Measurements from ENCODE around the gene INO80B. TPM values are rescaled to one million over a fixed set of nuclear protein-coding genes. Genes with fewer than 3 reads are reported as not detected.
"Not testable (repeated sequence)": the region's sequence is repeated elsewhere in the genome, so short reads cannot be mapped to it uniquely, and the experiment has no call there.

The INO80B gene
- total RNA-seq, 1 experiment from 2014 or later, result 42.1 TPM

DNA sequence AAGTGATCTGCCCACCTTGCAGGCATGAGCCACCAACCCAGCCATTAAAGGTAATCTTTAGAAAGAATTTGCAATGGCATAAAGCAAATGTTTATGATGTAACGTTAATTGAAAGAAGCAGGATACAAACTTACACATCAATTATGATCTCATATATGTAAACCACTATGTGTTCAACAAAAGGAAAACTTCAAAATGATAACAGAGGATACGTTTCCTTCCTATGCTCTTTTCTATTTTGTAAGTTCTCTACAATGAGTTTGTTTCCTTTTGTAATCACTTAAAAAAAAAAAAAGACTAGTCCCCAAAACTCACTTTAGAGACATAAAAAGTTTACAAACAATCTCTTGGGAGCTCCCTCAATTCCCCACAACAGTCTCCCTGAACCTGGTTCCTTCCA lies 34.9 kb upstream of the INO80B start:
- no peak for TF ChIP-seq CTCF (IDR thresholded peaks at IDR 0.05; ENCODE audit: unreplicated experiment)
- no peak for DNase-seq
- Mint-ChIP-seq H3K9me3 (ENCODE audit: low read depth, unreplicated experiment) (no peaks in the 10 kb centered on the region), H3K4me1 (ENCODE audit: low read depth, unreplicated experiment) (peaks cover 34% of the 10 kb centered on the region), H3K27ac (ENCODE audit: unreplicated experiment) (peak overlapping the region; percentile 49), H3K36me3 (ENCODE audit: insufficient read depth, unreplicated experiment) (peaks cover 46% of the 10 kb centered on the region), H3K27me3 (ENCODE audit: unreplicated experiment) (peaks cover 2% of the 10 kb centered on the region), H3K4me3 (ENCODE audit: low read depth, unreplicated experiment) (peak overlapping the region; percentile 99)
- CTCF ChIA-PET, result no interaction called here
- no TSS peak for BruUV-seq (replicated peaks)
- intact Hi-C loops (cut with micrococcal nuclease; ENCODE audit: unreplicated experiment), result no loop called here

DNA sequence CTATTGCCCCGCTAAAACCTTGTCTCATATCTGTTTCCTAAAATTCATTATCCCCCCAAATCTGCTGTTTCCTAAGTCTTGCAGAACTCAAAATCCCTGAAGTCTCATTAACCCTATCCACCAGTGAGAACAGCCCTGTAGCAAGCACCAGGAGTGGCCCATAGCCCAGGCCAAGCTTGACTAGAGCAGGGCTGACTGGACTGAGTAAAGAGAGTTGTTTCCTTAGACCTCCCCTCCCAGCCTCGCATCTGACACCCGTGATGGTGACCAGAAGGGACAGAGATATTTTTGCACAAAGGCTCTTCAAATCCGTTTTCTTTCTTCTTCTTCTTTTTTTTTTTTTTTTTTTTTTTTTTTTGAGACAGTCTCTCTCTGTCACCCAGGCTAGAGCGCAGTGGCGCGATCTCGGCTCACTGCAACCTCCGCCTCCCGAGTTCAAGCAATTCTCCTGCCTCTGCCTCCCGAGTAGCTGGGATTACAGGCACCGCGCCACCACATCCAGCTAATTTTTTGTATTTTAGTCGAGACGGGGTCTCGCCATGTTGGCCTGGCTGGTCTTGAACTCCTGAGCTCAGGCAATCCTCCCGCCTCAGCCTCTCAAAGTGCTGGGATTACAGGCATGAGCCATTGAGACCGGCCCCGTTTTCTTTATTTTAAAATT lies 34.3 kb upstream of the INO80B start:
- DNase-seq; intact Hi-C loops (cut with micrococcal nuclease; ENCODE audit: unreplicated experiment); H3K9me3 Mint-ChIP-seq (ENCODE audit: low read depth, unreplicated experiment); BruUV-seq (replicated peaks); H3K27me3 Mint-ChIP-seq (ENCODE audit: unreplicated experiment): not testable (repeated sequence)
- CTCF ChIA-PET, result interaction anchor here (1.2 to 1.4 kb wide), 3 partner anchors 20 to 29 kb away, joined by 3 to 8 read pairs (median 4); no protein-coding TSS in a partner anchor
- peak overlapping the region; percentile 96 for H3K27ac Mint-ChIP-seq (ENCODE audit: unreplicated experiment)
- peaks cover 51% of the 10 kb centered on the region for H3K36me3 Mint-ChIP-seq (ENCODE audit: insufficient read depth, unreplicated experiment)
- H3K4me1 Mint-ChIP-seq (ENCODE audit: low read depth, unreplicated experiment), result peaks cover 35% of the 10 kb centered on the region
- peak overlapping the region; percentile 99 for H3K4me3 Mint-ChIP-seq (ENCODE audit: low read depth, unreplicated experiment)

DNA sequence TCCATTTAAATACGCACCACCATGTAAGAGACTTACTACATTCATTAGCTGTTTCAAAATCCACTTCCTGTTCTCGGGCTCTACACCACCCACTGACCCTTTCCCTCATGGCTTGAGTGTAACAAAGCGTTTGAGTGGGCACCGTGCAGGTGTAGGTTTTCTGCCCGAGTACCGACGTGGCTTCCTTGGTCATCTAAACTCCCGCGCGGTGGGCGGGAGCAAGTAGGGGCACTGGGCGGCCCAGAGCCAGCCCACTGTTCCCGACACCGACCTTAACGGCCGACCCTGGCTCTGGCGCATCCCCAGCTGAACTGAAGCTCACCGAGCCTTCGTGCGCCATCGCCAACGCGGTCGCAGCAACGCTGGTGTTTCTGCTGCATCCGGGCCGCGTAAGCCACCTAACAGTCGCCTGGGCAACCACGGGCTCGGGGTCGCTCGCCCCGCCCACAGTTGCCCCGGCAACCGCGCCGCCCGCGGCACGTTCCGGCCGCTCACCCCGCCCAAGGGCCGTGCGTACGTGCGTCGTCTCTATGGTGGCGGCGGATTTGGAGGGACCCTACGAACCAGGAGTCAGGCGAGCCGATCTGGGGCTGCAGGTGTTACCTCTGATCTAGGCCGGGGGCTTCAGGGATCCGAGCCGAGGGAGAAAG lies 33.5 kb upstream of the INO80B start, which contains the start of the genes C2orf81 and WDR54:
TSS of gene C2orf81 (minus strand) at position 399 of the 650 bp plus-strand sequence. CDS start at position 340, 59 bp downstream.
TSS of gene WDR54 (plus strand) at position 510 of the 650 bp plus-strand sequence. CDS start 424 bp downstream, outside the sequence.
- no peaks in the 10 kb centered on the region for H3K27me3 Mint-ChIP-seq (ENCODE audit: unreplicated experiment)
- peak within 1 kb of the TSS; percentile 96 for H3K27ac Mint-ChIP-seq (ENCODE audit: unreplicated experiment)

DNA sequence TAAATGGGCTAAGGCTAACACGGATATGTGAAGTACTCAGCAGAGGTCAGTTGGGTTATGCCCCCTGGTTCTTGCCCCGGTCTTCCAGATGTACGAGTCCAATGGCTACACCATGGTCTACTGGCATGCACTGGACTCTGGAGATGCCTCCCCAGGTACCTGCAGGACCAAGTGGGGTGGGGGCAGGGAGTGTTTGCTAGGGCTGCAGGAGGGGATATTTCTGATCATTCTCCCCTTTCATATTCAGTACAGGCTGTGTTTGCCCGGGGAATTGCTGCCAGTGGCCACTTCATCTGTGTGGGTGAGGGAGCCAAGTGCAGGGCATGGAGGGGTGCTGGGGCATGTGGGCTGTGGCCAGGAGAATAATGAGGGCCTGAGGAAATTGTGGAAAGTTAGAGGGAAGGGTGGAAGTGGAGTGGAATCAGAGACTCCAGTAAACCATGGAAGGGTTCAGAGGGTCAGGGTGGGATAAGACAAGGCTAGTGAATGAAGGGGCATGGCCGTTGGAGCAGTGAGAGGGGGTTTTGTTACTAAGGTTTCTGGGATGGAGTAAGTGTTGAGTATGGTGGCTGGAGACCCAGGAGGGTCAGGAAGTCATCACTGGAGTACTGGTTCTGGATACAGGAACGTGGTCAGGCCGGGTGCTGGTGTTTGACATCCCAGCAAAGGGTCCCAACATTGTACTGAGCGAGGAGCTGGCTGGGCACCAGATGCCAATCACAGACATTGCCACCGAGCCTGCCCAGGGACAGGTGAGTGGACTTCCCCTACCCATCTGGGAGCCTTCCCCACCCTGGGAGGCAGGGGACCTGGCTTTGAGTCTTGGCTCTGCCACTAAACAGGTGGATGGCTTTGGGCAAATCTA lies 31.4 kb upstream of the INO80B start:
- CTCF ChIA-PET, result interaction anchor here (0.7 kb wide), 1 partner anchor 1179 kb away, joined by 3 read pairs; no protein-coding TSS in a partner anchor
- DNase-seq, result no peak
- H3K27ac Mint-ChIP-seq (ENCODE audit: unreplicated experiment), result peak overlapping the region; percentile 96
- H3K27me3 Mint-ChIP-seq (ENCODE audit: unreplicated experiment), result no peaks in the 10 kb centered on the region
- peak overlapping the region; percentile 99 for H3K4me3 Mint-ChIP-seq (ENCODE audit: low read depth, unreplicated experiment)
- no peak for TF ChIP-seq CTCF (IDR thresholded peaks at IDR 0.05; ENCODE audit: unreplicated experiment)
- no peaks in the 10 kb centered on the region for H3K9me3 Mint-ChIP-seq (ENCODE audit: low read depth, unreplicated experiment)
- intact Hi-C loops (cut with micrococcal nuclease; ENCODE audit: unreplicated experiment), result no loop called here
- peaks cover 63% of the 10 kb centered on the region for H3K36me3 Mint-ChIP-seq (ENCODE audit: insufficient read depth, unreplicated experiment)
- H3K4me1 Mint-ChIP-seq (ENCODE audit: low read depth, unreplicated experiment), result peaks cover 35% of the 10 kb centered on the region
- BruUV-seq (replicated peaks), result no TSS peak

More for the DNA sequence above, 33.5 kb upstream of the INO80B start, which contains the start of the genes C2orf81 and WDR54:
- DNase-seq, result peak; percentile 95
- CTCF ChIA-PET, result interaction anchor here (1.2 to 1.4 kb wide), 3 partner anchors 19 to 30 kb away, joined by 3 to 8 read pairs (median 4); no protein-coding TSS in a partner anchor
- Mint-ChIP-seq H3K36me3 (ENCODE audit: insufficient read depth, unreplicated experiment) (peaks cover 58% of the 10 kb centered on the region), H3K4me3 (ENCODE audit: low read depth, unreplicated experiment) (peak within 1 kb of the TSS; percentile 99), H3K9me3 (ENCODE audit: low read depth, unreplicated experiment) (no peaks in the 10 kb centered on the region), H3K4me1 (ENCODE audit: low read depth, unreplicated experiment) (peaks cover 35% of the 10 kb centered on the region)
- no TSS peak for BruUV-seq (replicated peaks)
- TF ChIP-seq CTCF (IDR thresholded peaks at IDR 0.05; ENCODE audit: unreplicated experiment), result no peak
- intact Hi-C loops (cut with micrococcal nuclease; ENCODE audit: unreplicated experiment), result no loop called here

Data from Calu3 (cell line).